Chondrocyte (in vitro differentiated cells): ENCODE data around the gene MDK. TPM values are rescaled to one million over a fixed set of nuclear protein-coding genes. Genes with fewer than 3 reads are reported as not detected.

Experiments
- DNase-seq: peaks from one replicate; pipeline ENCODE4 v3.0.0; 2021; ENCODE audit warnings: mixed read lengths, low spot score
- H3K27ac Mint-ChIP-seq: one replicate; pipeline ENCODE4 v1.8.0; 2021; ENCODE audit warnings: mild to moderate bottlenecking, moderate library complexity, mixed read lengths; ENCODE audit not compliant: unreplicated experiment
- H3K27me3 Mint-ChIP-seq: 2 replicates; pipeline ENCODE4 v1.8.0; 2021; ENCODE audit warnings: low read depth, mixed read lengths
- H3K36me3 Mint-ChIP-seq: 2 replicates; pipeline ENCODE4 v1.8.0; 2021; ENCODE audit warnings: low read depth, mixed read lengths
- H3K4me1 Mint-ChIP-seq: 2 replicates; pipeline ENCODE4 v1.8.0; 2021; ENCODE audit warnings: low read depth, mild to moderate bottlenecking, mixed read lengths
- H3K4me3 Mint-ChIP-seq: one replicate; pipeline ENCODE4 v1.8.0; 2021; ENCODE audit warnings: mild to moderate bottlenecking, moderate library complexity, mixed read lengths; ENCODE audit not compliant: unreplicated experiment
- H3K9me3 Mint-ChIP-seq: 2 replicates; pipeline ENCODE4 v1.8.0; 2021; ENCODE audit warnings: low read depth, mixed read lengths
- CTCF ChIP-seq: fragments of 200-600 bp; sonication (generic); IDR thresholded peaks from 2 replicates; pipeline ENCODE4 v1.5.0; 2021; ENCODE audit warnings: antibody characterized with exemption, mild to moderate bottlenecking, moderate library complexity
- total RNA-seq: library from RNA; stranded (reverse); gene quantifications from 3 replicates; pipeline ENCODE4 v1.2.1, GENCODE V29; 2021

Gene MDK
- total RNA-seq, 1 donor from 2014 or later = 127 TPM

- Mint-ChIP-seq H3K4me3 (peak overlapping the region; percentile 71), H3K9me3 (no peaks in the 10 kb centered on the region), H3K36me3 (no peaks in the 10 kb centered on the region), H3K27ac (no peak overlapping the region), H3K27me3 (no peaks in the 10 kb centered on the region), H3K4me1 (peaks cover 32% of the 10 kb centered on the region)
- no peak for DNase-seq
- no peak for TF ChIP-seq CTCF
Observed at GRCh38 chr11:46348566-46349401, 32.7 kb upstream of the MDK start.

GRCh38 chr11:46350695-46351094 is 30.8 kb upstream of the MDK start:
- no peaks in the 10 kb centered on the region for H3K36me3 Mint-ChIP-seq
- no peak overlapping the region for H3K27ac Mint-ChIP-seq
- no peak for TF ChIP-seq CTCF
- no peak for DNase-seq
- no peaks in the 10 kb centered on the region for H3K27me3 Mint-ChIP-seq
- H3K4me1 Mint-ChIP-seq = peaks cover 32% of the 10 kb centered on the region
- H3K9me3 Mint-ChIP-seq = no peaks in the 10 kb centered on the region
- H3K4me3 Mint-ChIP-seq = no peak overlapping the region

- Mint-ChIP-seq H3K4me3 (no peak overlapping the region), H3K4me1 (peaks cover 32% of the 10 kb centered on the region), H3K27ac (no peak overlapping the region), H3K9me3 (no peaks in the 10 kb centered on the region), H3K27me3 (no peaks in the 10 kb centered on the region), H3K36me3 (no peaks in the 10 kb centered on the region)
- no peak for TF ChIP-seq CTCF
- DNase-seq = no peak
Observed at GRCh38 chr11:46351148-46351547, 30.3 kb upstream of the MDK start.

- Mint-ChIP-seq H3K4me3 (no peak overlapping the region), H3K4me1 (peaks cover 31% of the 10 kb centered on the region), H3K27ac (no peak overlapping the region), H3K27me3 (no peaks in the 10 kb centered on the region), H3K9me3 (no peaks in the 10 kb centered on the region), H3K36me3 (no peaks in the 10 kb centered on the region)
- TF ChIP-seq CTCF = no peak
- no peak for DNase-seq
Observed at GRCh38 chr11:46351606-46352005, 29.9 kb upstream of the MDK start.

- no peaks in the 10 kb centered on the region for H3K27me3 Mint-ChIP-seq
- peaks cover 31% of the 10 kb centered on the region for H3K4me1 Mint-ChIP-seq
- DNase-seq = peak; percentile 93
- TF ChIP-seq CTCF = peak; percentile 90
- no peaks in the 10 kb centered on the region for H3K9me3 Mint-ChIP-seq
- no peak overlapping the region for H3K27ac Mint-ChIP-seq
- no peak overlapping the region for H3K4me3 Mint-ChIP-seq
- H3K36me3 Mint-ChIP-seq = no peaks in the 10 kb centered on the region
Observed at GRCh38 chr11:46352063-46352841, 29.2 kb upstream of the MDK start.
